ENCODE measurements around the gene DMD. TPM values are rescaled to one million over a fixed set of nuclear protein-coding genes. Genes with fewer than 3 reads are reported as not detected.

The DMD gene
- total and polyA plus RNA-seq, 2 donors from 2014 or later: 4.2 to 17.9 TPM

- no peak overlapping the region for H3K4me3 ChIP-seq (ENCODE audit: low read length in 3 of 3)
- intact Hi-C loops (cut with DNase I): no loop called here
- no peak overlapping the region for H3K27ac ChIP-seq (ENCODE audit: low read depth in 2 of 2, low read length in 2 of 2)
- no peaks in the 10 kb centered on the region for H3K4me1 ChIP-seq (ENCODE audit: control insufficient read depth in 2 of 3, insufficient read depth in 2 of 3, low read depth in 1 of 3, low read length in 3 of 3)
- FAIRE-seq (no peak), DNase-seq (no peak)
- no peak overlapping the region for H3K9ac ChIP-seq (ENCODE audit: low read length in 3 of 3)
- H3K27me3 ChIP-seq (ENCODE audit: control insufficient read depth, insufficient read depth, low read length): no peaks in the 10 kb centered on the region
- TF ChIP-seq, protein P1, sequence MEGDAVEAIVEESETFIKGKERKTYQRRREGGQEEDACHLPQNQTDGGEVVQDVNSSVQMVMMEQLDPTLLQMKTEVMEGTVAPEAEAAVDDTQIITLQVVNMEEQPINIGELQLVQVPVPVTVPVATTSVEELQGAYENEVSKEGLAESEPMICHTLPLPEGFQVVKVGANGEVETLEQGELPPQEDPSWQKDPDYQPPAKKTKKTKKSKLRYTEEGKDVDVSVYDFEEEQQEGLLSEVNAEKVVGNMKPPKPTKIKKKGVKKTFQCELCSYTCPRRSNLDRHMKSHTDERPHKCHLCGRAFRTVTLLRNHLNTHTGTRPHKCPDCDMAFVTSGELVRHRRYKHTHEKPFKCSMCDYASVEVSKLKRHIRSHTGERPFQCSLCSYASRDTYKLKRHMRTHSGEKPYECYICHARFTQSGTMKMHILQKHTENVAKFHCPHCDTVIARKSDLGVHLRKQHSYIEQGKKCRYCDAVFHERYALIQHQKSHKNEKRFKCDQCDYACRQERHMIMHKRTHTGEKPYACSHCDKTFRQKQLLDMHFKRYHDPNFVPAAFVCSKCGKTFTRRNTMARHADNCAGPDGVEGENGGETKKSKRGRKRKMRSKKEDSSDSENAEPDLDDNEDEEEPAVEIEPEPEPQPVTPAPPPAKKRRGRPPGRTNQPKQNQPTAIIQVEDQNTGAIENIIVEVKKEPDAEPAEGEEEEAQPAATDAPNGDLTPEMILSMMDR (IDR thresholded peaks at IDR 0.05; ENCODE audit: borderline replicate concordance, extremely low read depth, insufficient read depth): no peak
- H3K36me3 ChIP-seq (ENCODE audit: control insufficient read depth in 2 of 3, insufficient read depth in 3 of 3, low read length in 3 of 3): no peaks in the 10 kb centered on the region
- H3K9me3 ChIP-seq (ENCODE audit: control insufficient read depth in 2 of 3, insufficient read depth in 1 of 3, low read length in 3 of 3): no peaks in the 10 kb centered on the region
Observed at GRCh38 chrX:32195611-32196010, 1015.7 kb downstream of the DMD start.

- FAIRE-seq: no peak
- H3K27ac ChIP-seq (ENCODE audit: low read depth in 2 of 2, low read length in 2 of 2): no peak overlapping the region
- H3K9ac ChIP-seq (ENCODE audit: low read length in 3 of 3): no peak overlapping the region
- intact Hi-C loops (cut with DNase I): no loop called here
- no peak for DNase-seq
- H3K36me3 ChIP-seq (ENCODE audit: control insufficient read depth in 2 of 3, insufficient read depth in 3 of 3, low read length in 3 of 3): no peaks in the 10 kb centered on the region
- no peaks in the 10 kb centered on the region for H3K9me3 ChIP-seq (ENCODE audit: control insufficient read depth in 2 of 3, insufficient read depth in 1 of 3, low read length in 3 of 3)
- TF ChIP-seq, protein P1 (IDR thresholded peaks at IDR 0.05; ENCODE audit: borderline replicate concordance, extremely low read depth, insufficient read depth): no peak
- H3K4me3 ChIP-seq (ENCODE audit: low read length in 3 of 3): no peak overlapping the region
- H3K27me3 ChIP-seq (ENCODE audit: control insufficient read depth, insufficient read depth, low read length): no peaks in the 10 kb centered on the region
- H3K4me1 ChIP-seq (ENCODE audit: control insufficient read depth in 2 of 3, insufficient read depth in 2 of 3, low read depth in 1 of 3, low read length in 3 of 3): no peaks in the 10 kb centered on the region
Observed at GRCh38 chrX:32191316-32191715, 1020.0 kb downstream of the DMD start.

- no peak for FAIRE-seq
- TF ChIP-seq, protein P1 (IDR thresholded peaks at IDR 0.05; ENCODE audit: borderline replicate concordance, extremely low read depth, insufficient read depth): no peak
Observed at GRCh38 chrX:32185160-32185559, 1026.2 kb downstream of the DMD start.

GRCh38 chrX:32183066-32183465 lies 1028.3 kb downstream of the DMD start:
- Histone ChIP-seq H3K4me3 (ENCODE audit: low read length in 3 of 3) (no peak overlapping the region), H3K9me3 (ENCODE audit: control insufficient read depth in 2 of 3, insufficient read depth in 1 of 3, low read length in 3 of 3) (no peaks in the 10 kb centered on the region), H3K9ac (ENCODE audit: low read length in 3 of 3) (no peak overlapping the region), H3K36me3 (ENCODE audit: control insufficient read depth in 2 of 3, insufficient read depth in 3 of 3, low read length in 3 of 3) (no peaks in the 10 kb centered on the region), H3K4me1 (ENCODE audit: control insufficient read depth in 2 of 3, insufficient read depth in 2 of 3, low read depth in 1 of 3, low read length in 3 of 3) (no peaks in the 10 kb centered on the region), H3K27me3 (ENCODE audit: control insufficient read depth, insufficient read depth, low read length) (no peaks in the 10 kb centered on the region), H3K27ac (ENCODE audit: low read depth in 2 of 2, low read length in 2 of 2) (no peak overlapping the region)
- no peak for FAIRE-seq
- DNase-seq: no peak
- TF ChIP-seq, protein P1 (IDR thresholded peaks at IDR 0.05; ENCODE audit: borderline replicate concordance, extremely low read depth, insufficient read depth): no peak
- intact Hi-C loops (cut with DNase I): no loop called here

More at GRCh38 chrX:32185160-32185559, 1026.2 kb downstream of the DMD start:
- intact Hi-C loops (cut with DNase I): no loop called here
- no peaks in the 10 kb centered on the region for H3K27me3 ChIP-seq (ENCODE audit: control insufficient read depth, insufficient read depth, low read length)
- no peaks in the 10 kb centered on the region for H3K4me1 ChIP-seq (ENCODE audit: control insufficient read depth in 2 of 3, insufficient read depth in 2 of 3, low read depth in 1 of 3, low read length in 3 of 3)
- H3K36me3 ChIP-seq (ENCODE audit: control insufficient read depth in 2 of 3, insufficient read depth in 3 of 3, low read length in 3 of 3): no peaks in the 10 kb centered on the region
- no peak overlapping the region for H3K9ac ChIP-seq (ENCODE audit: low read length in 3 of 3)
- H3K27ac ChIP-seq (ENCODE audit: low read depth in 2 of 2, low read length in 2 of 2): no peak overlapping the region
- no peak for DNase-seq
- H3K4me3 ChIP-seq (ENCODE audit: low read length in 3 of 3): no peak overlapping the region
- H3K9me3 ChIP-seq (ENCODE audit: control insufficient read depth in 2 of 3, insufficient read depth in 1 of 3, low read length in 3 of 3): no peaks in the 10 kb centered on the region

Measured in kidney (tissue), 14 donors.